ENCODE measurements around the gene TADA2A. TPM values are rescaled to one million over a fixed set of nuclear protein-coding genes. Genes with fewer than 3 reads are reported as not detected.

TADA2A gene
- total and polyA plus RNA-seq, 2 of the 8 experiments (the other 6 are each of a cell fraction or from before 2014, with no cell fraction given), result 8.4 to 18.5 TPM

GRCh38 chr17:37385474-37385990 is 21.2 kb upstream of the TADA2A start:
- Histone ChIP-seq H3K36me3 (ENCODE audit: control insufficient read depth in 2 of 4, insufficient read depth in 4 of 4, low read length in 3 of 4) (no peaks in the 10 kb centered on the region), H3K4ac (replicated peaks; ENCODE audit: insufficient read length, low read depth, low read length) (no peak overlapping the region), H4K5ac (ENCODE audit: insufficient read length, low read depth, low read length) (no peak overlapping the region), H3K79me1 (ENCODE audit: low read depth, low read length) (no peaks in the 10 kb centered on the region), H3K4me2 (ENCODE audit: insufficient read depth in 1 of 2, low read depth in 2 of 2, low read length in 2 of 2) (no peak overlapping the region), H4K20me1 (replicated peaks in 1 of 2; ENCODE audit: control insufficient read depth in 1 of 2, insufficient read depth in 2 of 2, low read length in 2 of 2) (no peaks in the 10 kb centered on the region), H4K91ac (replicated peaks; ENCODE audit: insufficient read length, low read length) (no peak overlapping the region), H3K79me2 (ENCODE audit: control insufficient read depth in 1 of 2, insufficient read depth in 2 of 2, low read length in 2 of 2) (no peaks in the 10 kb centered on the region), H3K9me3 (ENCODE audit: insufficient read depth in 2 of 2, low read depth in 1 of 2, low read length in 1 of 2) (no peaks in the 10 kb centered on the region), H3K4me3 (ENCODE audit: extremely low read depth in 1 of 4, insufficient read depth in 2 of 4, low read depth in 3 of 4, low read length in 4 of 4) (no peak overlapping the region), H2AFZ (ENCODE audit: low read length) (no peak overlapping the region), H3K23me2 (ENCODE audit: low read depth, low read length) (no peaks in the 10 kb centered on the region), H3K27ac (ENCODE audit: low read depth, low read length) (no peak overlapping the region), H3K18ac (ENCODE audit: extremely low read depth, low read length) (no peak overlapping the region), H3K14ac (ENCODE audit: insufficient read length) (no peak overlapping the region), H3K9ac (replicated peaks in 1 of 4; ENCODE audit: extremely low read depth in 1 of 4, low read depth in 3 of 4, low read length in 3 of 4) (no peak overlapping the region), H2BK120ac (replicated peaks; ENCODE audit: low read depth, low read length) (no peak overlapping the region), H2BK15ac (ENCODE audit: low read length) (no peak overlapping the region), H2BK5ac (ENCODE audit: low read depth, low read length) (no peak overlapping the region), H3K27me3 (replicated peaks in 1 of 4; ENCODE audit: control insufficient read depth in 3 of 4, extremely low read depth in 1 of 4, insufficient read depth in 3 of 4, low read length in 3 of 4) (no peaks in the 10 kb centered on the region), H3K23ac (ENCODE audit: insufficient read length) (no peak overlapping the region), H2BK20ac (ENCODE audit: low read length) (no peak overlapping the region), H4K8ac (ENCODE audit: extremely low read depth, insufficient read depth, low read length) (no peak overlapping the region), H3K4me1 (replicated peaks in 1 of 4; ENCODE audit: control insufficient read depth in 3 of 4, insufficient read depth in 4 of 4, low read length in 3 of 4) (no peaks in the 10 kb centered on the region), H2AK5ac (ENCODE audit: low read depth, low read length) (no peak overlapping the region), H2BK12ac (ENCODE audit: low read depth, low read length) (no peak overlapping the region), H3K56ac (replicated peaks; ENCODE audit: insufficient read length, low read depth, low read length) (no peak overlapping the region)
- no peak for DNase-seq (ENCODE audit: low read depth in 1 of 2, low spot score in 2 of 2)
- no peak for FAIRE-seq
- ChIA-PET CTCF (ENCODE audit: partially characterized antibody) (interaction anchor here (0.9 to 9.1 kb wide), 8 partner anchors 11 to 133 kb away, joined by 3 to 126 read pairs (median 4); partner anchors contain the start of gene C17orf78), POLR2A (ENCODE audit: partially characterized antibody) (interaction anchor here (0.7 to 1.7 kb wide), 3 partner anchors 11 to 26 kb away, joined by 3 to 6 read pairs (median 3); no protein-coding TSS in a partner anchor)
- TF ChIP-seq EP300 (IDR thresholded peaks at IDR 0.05; ENCODE audit: borderline replicate concordance in 1 of 2, low read depth in 2 of 2, low read length in 2 of 2) (no peak), RBBP5 (IDR thresholded peaks at IDR 0.05; ENCODE audit: borderline replicate concordance, low read depth, low read length) (no peak), ASH2L (IDR thresholded peaks at IDR 0.05; ENCODE audit: low read length) (no peak), POLR2AphosphoS5 (IDR thresholded peaks at IDR 0.05; ENCODE audit: low read depth, low read length) (no peak), EGR1 (IDR thresholded peaks at IDR 0.05; ENCODE audit: borderline replicate concordance, low read depth, low read length) (no peak), POU5F1 (IDR thresholded peaks at IDR 0.05; ENCODE audit: low read depth, low read length) (no peak), TBP (IDR thresholded peaks at IDR 0.05; ENCODE audit: low read depth, low read length) (no peak), JUND (IDR thresholded peaks at IDR 0.05; ENCODE audit: low read length) (no peak)
